Keratinocyte (primary cell): ENCODE measurements around the gene AGAP1. TPM values are rescaled to one million over a fixed set of nuclear protein-coding genes. Genes with fewer than 3 reads are reported as not detected.

ENCODE experiments used
- DNase-seq: peaks from one replicate; pipeline ENCODE4 v3.0.0-alpha.2; 2011; ENCODE audit warnings: low read depth, missing footprints, low spot score
- FAIRE-seq: peaks from 2 replicates; lab custom pipeline; 2011; peaks lifted over from hg19 to GRCh38; lab: Jason Lieb, UNC
- H2AFZ ChIP-seq: 2 replicates; pipeline ENCODE4 v1.6.0; 2012; ENCODE audit warnings: low read length, control low read depth, inconsistent platforms; ENCODE audit not compliant: control insufficient read depth
- H3K27ac ChIP-seq: 2 replicates; pipeline ENCODE4 v1.5.1; 2011; ENCODE audit warnings: low read length; ENCODE audit not compliant: control insufficient read depth, insufficient read depth
- H3K27me3 ChIP-seq: 3 replicates; pipeline ENCODE4 v1.6.0; 2011; ENCODE audit warnings: low read length; ENCODE audit not compliant: control insufficient read depth, insufficient read depth; ENCODE audit errors: extremely low read depth
- H3K36me3 ChIP-seq, 2 experiments: 2 replicates in 1 of 2; 3 replicates in 1 of 2; pipeline ENCODE4 v1.5.1; 2011; ENCODE audit warnings: low read length in 2 of 2, mild to moderate bottlenecking in 1 of 2; ENCODE audit not compliant: control insufficient read depth in 2 of 2, insufficient read depth in 2 of 2; ENCODE audit errors: extremely low read depth in 1 of 2
- H3K4me1 ChIP-seq: 3 replicates; pipeline ENCODE4 v1.5.1; 2011; ENCODE audit warnings: low read length; ENCODE audit not compliant: control insufficient read depth, insufficient read depth; ENCODE audit errors: extremely low read depth
- H3K4me2 ChIP-seq: 3 replicates; pipeline ENCODE4 v1.6.0; 2011; ENCODE audit warnings: low read depth, low read length; ENCODE audit not compliant: control insufficient read depth, insufficient read depth; ENCODE audit errors: extremely low read depth
- H3K4me3 ChIP-seq, 3 experiments: fragments of 200-600 bp in 1 of 3; sonication (generic) in 1 of 3; 2 replicates in 2 of 3; 3 replicates in 1 of 3; pipeline ENCODE4 v1.5.1; 2011 to 2016; ENCODE audit warnings: low read length in 3 of 3, mild to moderate bottlenecking in 3 of 3, control low read depth in 2 of 3, inconsistent platforms in 1 of 3, low read depth in 1 of 3, mixed read lengths in 1 of 3, mixed run types in 1 of 3, moderate library complexity in 1 of 3; ENCODE audit not compliant: control insufficient read depth in 2 of 3, insufficient read depth in 2 of 3; ENCODE audit errors: extremely low read depth in 1 of 3
- H3K79me2 ChIP-seq: 2 replicates; pipeline ENCODE4 v1.6.0; 2012; ENCODE audit warnings: low read length; ENCODE audit not compliant: control insufficient read depth, insufficient read depth
- H3K9ac ChIP-seq: 3 replicates; pipeline ENCODE4 v1.6.0; 2011; ENCODE audit warnings: low read length; ENCODE audit not compliant: control insufficient read depth, insufficient read depth; ENCODE audit errors: extremely low read depth
- H3K9me1 ChIP-seq: 3 replicates; pipeline ENCODE4 v1.6.0; 2011; ENCODE audit warnings: low read length; ENCODE audit not compliant: control insufficient read depth, insufficient read depth; ENCODE audit errors: extremely low read depth
- H3K9me3 ChIP-seq: 2 replicates; pipeline ENCODE4 v1.5.1; 2012; ENCODE audit warnings: low read depth, low read length; ENCODE audit not compliant: control insufficient read depth
- H4K20me1 ChIP-seq: 3 replicates; pipeline ENCODE4 v1.6.0; 2011; ENCODE audit warnings: low read length; ENCODE audit not compliant: control insufficient read depth, insufficient read depth; ENCODE audit errors: extremely low read depth
- EZH2 ChIP-seq: IDR thresholded peaks from one replicate; pipeline ENCODE4 v1.6.1; 2012; ENCODE audit warnings: inconsistent platforms, mild to moderate bottlenecking, low read length, moderate library complexity
- dilution Hi-C: fragments of 300-500 bp; cut with MboI; formaldehyde crosslinking; loops from one replicate; pipeline ENCODE4 v1.7.0; 2020; ENCODE audit warnings: low sequenced_read_pairs; ENCODE audit not compliant: extremely low pct_ligation_motif_present
- polyA plus RNA-seq, 5 experiments: library from polyadenylated mRNA; depleted of rRNA in 3 of 5; stranded (reverse) in 3 of 5; stranded (forward) in 1 of 5; unstranded in 1 of 5; fragments of >200 nt; gene quantifications; 1 replicate in 1 of 5; 2 replicates in 3 of 5; 3 replicates in 1 of 5; pipeline versions ENCODE4 v1.2.1 to v1.2.3, GENCODE V29; 2011 to 2012; ENCODE audit warnings: missing spikeins in 2 of 5, low read depth in 1 of 5, low replicate concordance in 1 of 5
- TF ChIP-seq, protein P1 (sequence below), 3 experiments: IDR thresholded peaks in 1 of 3; conservative IDR thresholded peaks in 1 of 3; optimal IDR thresholded peaks in 1 of 3; 2 replicates in 2 of 3; 3 replicates in 1 of 3; pipeline versions ENCODE3 to v1.5.1; 2011; ENCODE audit warnings: low read length in 3 of 3, mild to moderate bottlenecking in 3 of 3, moderate library complexity in 2 of 3, control low read depth in 1 of 3, inconsistent platforms in 1 of 3; ENCODE audit not compliant: insufficient read depth in 2 of 3; ENCODE audit errors: extremely low read depth in 1 of 3

Gene AGAP1
- polyA plus RNA-seq, 1 donor (not counting 4 experiments of a cell fraction or from before 2014, with no cell fraction given): 12.6 TPM

DNA sequence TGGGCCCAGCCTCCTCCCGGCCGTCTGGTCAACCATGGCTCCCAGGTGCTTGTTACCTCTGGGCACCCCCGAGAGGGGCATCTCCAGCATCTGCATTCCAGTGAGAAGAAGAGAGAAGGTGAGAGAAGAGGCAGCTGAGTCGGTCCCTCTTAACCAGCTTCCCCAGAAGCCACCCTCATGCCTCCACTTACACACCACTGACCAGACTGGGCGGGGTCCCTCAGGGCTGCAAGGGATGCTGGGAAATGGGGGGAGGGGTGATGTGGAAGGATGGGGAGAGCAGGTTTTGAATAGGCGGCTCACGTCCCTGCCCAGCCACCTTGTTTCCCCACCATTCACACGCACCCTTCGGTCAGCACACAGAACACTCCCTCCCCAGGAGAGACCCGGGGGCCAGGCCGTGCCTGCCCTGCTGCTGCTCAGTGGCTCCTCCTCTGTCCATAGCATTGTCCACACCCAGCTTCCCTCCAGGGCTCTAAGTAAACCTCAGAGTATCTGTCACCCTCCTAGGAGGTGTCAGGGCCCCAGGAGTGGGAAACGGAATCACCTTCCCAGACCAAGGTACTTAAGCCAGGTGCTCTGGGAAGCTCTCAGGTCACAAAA lies 639.7 kb downstream of the AGAP1 start:
- no peaks in the 10 kb centered on the region for H3K4me1 ChIP-seq
- no peak overlapping the region for H3K27ac ChIP-seq
- H3K36me3 ChIP-seq: no peaks in the 10 kb centered on the region
- no peaks in the 10 kb centered on the region for H3K79me2 ChIP-seq
- H3K27me3 ChIP-seq: no peaks in the 10 kb centered on the region
- no peak overlapping the region for H2AFZ ChIP-seq
- H3K9ac ChIP-seq: no peak overlapping the region
- FAIRE-seq (no peak), DNase-seq (no peak)
- H3K4me2 ChIP-seq: no peak overlapping the region
- H3K4me3 ChIP-seq: no peak overlapping the region
- H3K9me3 ChIP-seq: no peaks in the 10 kb centered on the region
- H4K20me1 ChIP-seq: no peaks in the 10 kb centered on the region
- dilution Hi-C loops: no loop called here
- TF ChIP-seq EZH2: no peak
- TF ChIP-seq, protein P1, sequence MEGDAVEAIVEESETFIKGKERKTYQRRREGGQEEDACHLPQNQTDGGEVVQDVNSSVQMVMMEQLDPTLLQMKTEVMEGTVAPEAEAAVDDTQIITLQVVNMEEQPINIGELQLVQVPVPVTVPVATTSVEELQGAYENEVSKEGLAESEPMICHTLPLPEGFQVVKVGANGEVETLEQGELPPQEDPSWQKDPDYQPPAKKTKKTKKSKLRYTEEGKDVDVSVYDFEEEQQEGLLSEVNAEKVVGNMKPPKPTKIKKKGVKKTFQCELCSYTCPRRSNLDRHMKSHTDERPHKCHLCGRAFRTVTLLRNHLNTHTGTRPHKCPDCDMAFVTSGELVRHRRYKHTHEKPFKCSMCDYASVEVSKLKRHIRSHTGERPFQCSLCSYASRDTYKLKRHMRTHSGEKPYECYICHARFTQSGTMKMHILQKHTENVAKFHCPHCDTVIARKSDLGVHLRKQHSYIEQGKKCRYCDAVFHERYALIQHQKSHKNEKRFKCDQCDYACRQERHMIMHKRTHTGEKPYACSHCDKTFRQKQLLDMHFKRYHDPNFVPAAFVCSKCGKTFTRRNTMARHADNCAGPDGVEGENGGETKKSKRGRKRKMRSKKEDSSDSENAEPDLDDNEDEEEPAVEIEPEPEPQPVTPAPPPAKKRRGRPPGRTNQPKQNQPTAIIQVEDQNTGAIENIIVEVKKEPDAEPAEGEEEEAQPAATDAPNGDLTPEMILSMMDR (optimal IDR thresholded peaks at IDR 0.05 in 1 of 3, IDR thresholded peaks at IDR 0.05 in 1 of 3, conservative IDR thresholded peaks at IDR 0.05 in 1 of 3; ENCODE audit: extremely low read depth in 1 of 3, insufficient read depth in 2 of 3, low read length in 3 of 3): peak in 1 of 3 experiments; percentile 9
- H3K9me1 ChIP-seq: no peaks in the 10 kb centered on the region

DNA sequence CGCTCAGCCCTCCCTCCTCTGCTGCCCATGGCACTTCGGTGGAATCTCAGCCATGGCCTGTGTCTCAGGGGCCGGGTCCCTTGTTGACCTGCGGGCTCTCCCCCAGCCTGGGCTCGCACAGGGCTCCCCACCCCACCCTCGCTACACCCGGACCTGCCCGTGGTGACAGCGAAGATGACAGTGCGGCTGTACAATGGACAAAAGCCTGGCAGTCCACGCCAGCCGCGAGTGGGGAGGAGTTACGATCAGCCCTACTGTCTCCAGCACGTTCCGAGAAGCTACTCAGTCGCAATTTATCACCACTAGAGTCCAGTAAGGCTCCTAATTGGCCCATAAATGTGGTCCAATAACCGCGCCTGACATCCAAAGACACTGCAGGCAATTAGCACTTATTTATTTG lies 642.7 kb downstream of the AGAP1 start:
- no peaks in the 10 kb centered on the region for H3K4me1 ChIP-seq
- H3K36me3 ChIP-seq: no peaks in the 10 kb centered on the region
- H3K4me3 ChIP-seq: no peak overlapping the region
- no peak for TF ChIP-seq EZH2
- TF ChIP-seq, protein P1 (optimal IDR thresholded peaks at IDR 0.05 in 1 of 3, IDR thresholded peaks at IDR 0.05 in 1 of 3, conservative IDR thresholded peaks at IDR 0.05 in 1 of 3; ENCODE audit: extremely low read depth in 1 of 3, insufficient read depth in 2 of 3, low read length in 3 of 3): no peak
- no peak overlapping the region for H3K9ac ChIP-seq
- H3K9me3 ChIP-seq: no peaks in the 10 kb centered on the region
- H2AFZ ChIP-seq: no peak overlapping the region
- H3K27ac ChIP-seq: no peak overlapping the region
- no peaks in the 10 kb centered on the region for H3K79me2 ChIP-seq
- dilution Hi-C loops: no loop called here
- no peaks in the 10 kb centered on the region for H3K9me1 ChIP-seq
- H3K27me3 ChIP-seq: no peaks in the 10 kb centered on the region
- DNase-seq (no peak), FAIRE-seq (no peak)
- H4K20me1 ChIP-seq: no peaks in the 10 kb centered on the region
- H3K4me2 ChIP-seq: no peak overlapping the region
